ELF-1 (cell line): Measurements from ENCODE around the gene AKAP8.
A peak's percentile ranks its signal among the peaks of the same experiment; 100 is the strongest.
"Not testable (repeated sequence)": the region's sequence is repeated elsewhere in the genome, so short reads cannot be mapped to it uniquely, and the experiment has no call there.

Source experiments
- DNase-seq: peaks from one replicate; pipeline ENCODE4 v3.0.0-alpha.2; 2016; ENCODE audit warnings: low read depth, low spot score

The AKAP8 gene

GRCh38 chr19:15404097-15404779 is 24.7 kb upstream of the AKAP8 start:
- no peak for DNase-seq

GRCh38 chr19:15403151-15403531 is 23.6 kb upstream of the AKAP8 start:
- DNase-seq = no peak

- no peak for DNase-seq
Observed at GRCh38 chr19:15402411-15403150, 23.0 kb upstream of the AKAP8 start.

GRCh38 chr19:15401397-15401710 is 21.8 kb upstream of the AKAP8 start:
- DNase-seq = no peak

- DNase-seq = no peak
Observed at GRCh38 chr19:15400521-15401396, 21.2 kb upstream of the AKAP8 start.

- DNase-seq = no peak
Observed at GRCh38 chr19:15399635-15400034, 20.0 kb upstream of the AKAP8 start.

- no peak for DNase-seq
Observed at GRCh38 chr19:15399234-15399515, 19.6 kb upstream of the AKAP8 start.

GRCh38 chr19:15398501-15399233 is 19.1 kb upstream of the AKAP8 start:
- no peak for DNase-seq

- DNase-seq = no peak
Observed at GRCh38 chr19:15397782-15398181, 18.2 kb upstream of the AKAP8 start.

GRCh38 chr19:15397236-15397635 is 17.6 kb upstream of the AKAP8 start:
- no peak for DNase-seq

GRCh38 chr19:15396436-15396835 is 16.8 kb upstream of the AKAP8 start:
- DNase-seq = no peak

- DNase-seq = not testable (repeated sequence)
Observed at GRCh38 chr19:15395251-15395650, 15.7 kb upstream of the AKAP8 start.

- DNase-seq = no peak
Observed at GRCh38 chr19:15394426-15394825, 14.8 kb upstream of the AKAP8 start.

GRCh38 chr19:15393963-15394362 is 14.4 kb upstream of the AKAP8 start:
- DNase-seq = no peak

- DNase-seq = no peak
Observed at GRCh38 chr19:15390814-15391213, 11.2 kb upstream of the AKAP8 start.

GRCh38 chr19:15381864-15382263 is 2.3 kb upstream of the AKAP8 start:
- no peak for DNase-seq

- DNase-seq = no peak
Observed at GRCh38 chr19:15381429-15381828, 1.8 kb upstream of the AKAP8 start.

- DNase-seq = peak; percentile 89
Observed at GRCh38 chr19:15379999-15380647, 536 bp upstream of the AKAP8 start.

GRCh38 chr19:15378534-15379082 is 979 bp downstream of the AKAP8 start:
- peak; percentile 76 for DNase-seq

- DNase-seq = no peak
Observed at GRCh38 chr19:15374796-15375440, 4.7 kb downstream of the AKAP8 start.
